NK-92 (cell line): ENCODE data around the gene TMEM179B.
A peak's percentile ranks its signal among the peaks of the same experiment; 100 is the strongest.

Experiments
- DNase-seq: peaks from one replicate; lab custom pipeline; 2025; ENCODE audit not compliant: unreplicated experiment; lab: John Stamatoyannopoulos, UW

The TMEM179B gene

GRCh38 chr11:62832336-62833234, 45.4 kb downstream of the TMEM179B start, which contains the start of gene TEX54:
TSS of gene TEX54 (minus strand) at chr11:62832841.
- no peak for DNase-seq

GRCh38 chr11:62835336-62835735, 48.1 kb downstream of the TMEM179B start:
- no peak for DNase-seq

- DNase-seq = peak; percentile 50
Measured at GRCh38 chr11:62839050-62839945, 52.1 kb downstream of the TMEM179B start, which contains the start of gene WDR74. TSS of gene WDR74 (minus strand) at chr11:62839590. CDS start at chr11:62839570, 20 bp downstream.
